Gastroesophageal sphincter (tissue), 4 donors: Measurements from ENCODE around the gene HSF5. TPM values are rescaled to one million over a fixed set of nuclear protein-coding genes. Genes with fewer than 3 reads are reported as not detected.

Source experiments
- ATAC-seq: fragments of 150-250 bp; one replicate; pipeline ENCODE4 v1.9.1; 2016; ENCODE audit warnings: mild to moderate bottlenecking, moderate library complexity
- H3K27ac ChIP-seq, 4 donors: fragments of 200-600 bp; sonication (generic) in 3 of 4; 1 replicate in 3 of 4; 2 replicates in 1 of 4; pipeline ENCODE4 v1.5.1; 2016 to 2019
- H3K27me3 ChIP-seq: fragments of 200-600 bp; sonication (generic); one replicate; pipeline ENCODE4 v1.5.1; 2019
- H3K36me3 ChIP-seq, 2 donors: fragments of 200-600 bp; sonication (generic); one replicate each; pipeline ENCODE4 v1.5.1; 2019; ENCODE audit warnings: control low read depth in 1 of 2
- H3K4me1 ChIP-seq, 3 donors: fragments of 200-600 bp; sonication (generic); 1 replicate in 2 of 3; 2 replicates in 1 of 3; pipeline ENCODE4 v1.5.1; 2016 to 2019; ENCODE audit warnings: control low read depth in 2 of 3
- H3K4me3 ChIP-seq, 2 donors: fragments of 200-600 bp; sonication (generic); one replicate each; pipeline ENCODE4 v1.5.1; 2019; ENCODE audit warnings: mild to moderate bottlenecking in 1 of 2, moderate library complexity in 1 of 2
- H3K9me3 ChIP-seq, 3 donors: fragments of 200-600 bp; sonication (generic); one replicate each; pipeline ENCODE4 v1.5.1; 2017 to 2019; ENCODE audit warnings: control low read depth in 2 of 3
- CTCF ChIP-seq, 4 experiments: fragments of 200-600 bp in 2 of 4; fragments of 450-650 bp in 2 of 4; sonication (generic) in 1 of 4; IDR thresholded peaks; one replicate each; pipeline ENCODE4 v1.5.1; 2017 to 2019; ENCODE audit warnings: antibody characterized with exemption in 4 of 4, mild to moderate bottlenecking in 2 of 4, moderate library complexity in 2 of 4
- EP300 ChIP-seq: sonication (generic); formaldehyde crosslinking; IDR thresholded peaks from one replicate; pipeline ENCODE4 v1.6.1; 2017; ENCODE audit warnings: antibody characterized with exemption, mild to moderate bottlenecking
- POLR2A ChIP-seq, 2 donors: fragments of 450-650 bp; IDR thresholded peaks; one replicate each; pipeline ENCODE4 v1.6.1; 2017; ENCODE audit warnings: antibody characterized with exemption in 2 of 2, mild to moderate bottlenecking in 2 of 2, moderate library complexity in 1 of 2
- POLR2AphosphoS5 ChIP-seq: sonication (generic); formaldehyde crosslinking; IDR thresholded peaks from one replicate; pipeline ENCODE4 v1.6.1; 2017; ENCODE audit warnings: antibody characterized with exemption
- WGBS, 2 donors: methylation state at CpG; one replicate each; pipeline ENCODE4 v1.1.5; 2018; ENCODE audit warnings: low coverage in 1 of 2; 5-methylcytosine and 5-hydroxymethylcytosine counted together
- total RNA-seq, 4 donors: library from RNA; depleted of rRNA; stranded (reverse); fragments of >200 nt; gene quantifications; one replicate each; pipeline ENCODE4 v1.1.0, GENCODE V29; 2016

The HSF5 gene
- total RNA-seq = under 1 TPM in 1 of 4 donors, not detected in 3; 0.13 TPM

- peak in 3 of 4 experiments; percentile 25 to 56 (median 34) for TF ChIP-seq CTCF (IDR thresholded peaks at IDR 0.05)
- no peak for TF ChIP-seq POLR2A (IDR thresholded peaks at IDR 0.05)
- Histone ChIP-seq H3K4me1 (peaks cover 0 to 10% (median 0%) of the 10 kb centered on the region in 3 donors), H3K4me3 (peak within 1 kb of the TSS in 1 of 2 donors; percentile 41), H3K27ac (peak within 1 kb of the TSS in 1 of 4 donors; percentile 4), H3K36me3 (peaks cover 0 to 55% of the 10 kb centered on the region in 2 donors), H3K27me3 (no peaks in the 10 kb centered on the region), H3K9me3 (no peaks in the 10 kb centered on the region)
- WGBS, 2 donors = 68 to 81% methylated on average over 15 to 22 of the region's 98 CpGs
- ATAC-seq = peak; percentile 74
These were observed at the start of gene HSF5 for GRCh38 chr17:58487589-58488427. HSF5 (minus strand) TSS chr17:58488408; CDS start chr17:58488274, 134 bp downstream.

- Histone ChIP-seq H3K4me3 (no peak overlapping the region), H3K27me3 (no peaks in the 10 kb centered on the region), H3K9me3 (no peaks in the 10 kb centered on the region), H3K27ac (no peak overlapping the region), H3K36me3 (no peaks in the 10 kb centered on the region), H3K4me1 (peaks cover 0 to 8% (median 4%) of the 10 kb centered on the region in 3 donors)
- no peak for ATAC-seq
- TF ChIP-seq EP300 = no peak
- TF ChIP-seq POLR2A (IDR thresholded peaks at IDR 0.05) = no peak
- no peak for TF ChIP-seq POLR2AphosphoS5
- no peak for TF ChIP-seq CTCF (IDR thresholded peaks at IDR 0.05)
- WGBS, 2 donors = 56% methylated on average over 1 of the region's 4 CpGs; no CpG with 5 or more reads in 1 of the 2 donors
These were observed 49.1 kb upstream of the HSF5 start for GRCh38 chr17:58537266-58537665.

GRCh38 chr17:58536542-58536941 lies 48.3 kb upstream of the HSF5 start:
- no peak for ATAC-seq
- H3K36me3 ChIP-seq = no peaks in the 10 kb centered on the region
- no peak overlapping the region for H3K4me3 ChIP-seq
- whole genome bisulfite sequencing, 2 donors = no CpG with 5 or more reads among the region's 3 CpGs
- no peak overlapping the region for H3K27ac ChIP-seq
- H3K4me1 ChIP-seq = peaks cover 0 to 13% (median 5%) of the 10 kb centered on the region in 3 donors
- no peaks in the 10 kb centered on the region for H3K9me3 ChIP-seq
- no peaks in the 10 kb centered on the region for H3K27me3 ChIP-seq
- TF ChIP-seq POLR2AphosphoS5 = no peak
- no peak for TF ChIP-seq POLR2A (IDR thresholded peaks at IDR 0.05)
- no peak for TF ChIP-seq CTCF (IDR thresholded peaks at IDR 0.05)
- TF ChIP-seq EP300 = no peak

GRCh38 chr17:58535431-58535830 lies 47.2 kb upstream of the HSF5 start:
- Histone ChIP-seq H3K9me3 (no peaks in the 10 kb centered on the region), H3K27me3 (no peaks in the 10 kb centered on the region), H3K4me1 (peaks cover 0 to 24% (median 9%) of the 10 kb centered on the region in 3 donors), H3K36me3 (no peaks in the 10 kb centered on the region), H3K4me3 (no peak overlapping the region), H3K27ac (no peak overlapping the region)
- WGBS, 2 donors = 90 to 100% methylated on average over 1 to 2 of the region's 2 CpGs
- TF ChIP-seq EP300 (no peak), POLR2AphosphoS5 (no peak), POLR2A (IDR thresholded peaks at IDR 0.05) (no peak), CTCF (IDR thresholded peaks at IDR 0.05) (no peak)
- ATAC-seq = no peak
